Stomach (tissue), 9 donors: ENCODE data around the gene GIPC2. TPM values are rescaled to one million over a fixed set of nuclear protein-coding genes. Genes with fewer than 3 reads are reported as not detected.

Source experiments
- DNase-seq, 2 donors: peaks; one replicate each; pipeline versions ENCODE4 v3.0.0 to v3.0.0-alpha.2; 2013 to 2019
- H3K27ac ChIP-seq, 5 donors: fragments of 200-600 bp in 4 of 5; sonication (generic) in 4 of 5; one replicate each; pipeline ENCODE4 v1.5.1; 2013 to 2019; ENCODE audit warnings: mild to moderate bottlenecking in 1 of 5, moderate library complexity in 1 of 5
- H3K27me3 ChIP-seq, 3 donors: fragments of 200-600 bp; sonication (generic); one replicate each; pipeline ENCODE4 v1.5.1; 2017 to 2019; ENCODE audit warnings: mixed run types in 1 of 3
- H3K36me3 ChIP-seq, 4 donors: fragments of 200-600 bp; sonication (generic); 1 replicate in 3 of 4; 2 replicates in 1 of 4; pipeline ENCODE4 v1.5.1; 2016 to 2019
- H3K4me1 ChIP-seq, 4 donors: fragments of 200-600 bp; sonication (generic); one replicate each; pipeline ENCODE4 v1.5.1; 2016 to 2019
- H3K4me3 ChIP-seq, 4 donors: fragments of 200-600 bp; sonication (generic) in 3 of 4; one replicate each; pipeline ENCODE4 v1.5.1; 2016 to 2019; ENCODE audit warnings: mild to moderate bottlenecking in 1 of 4
- H3K9me3 ChIP-seq, 4 donors: fragments of 200-600 bp; sonication (generic); one replicate each; pipeline ENCODE4 v1.5.1; 2016 to 2019
- EP300 ChIP-seq: sonication (generic); formaldehyde crosslinking; IDR thresholded peaks from one replicate; pipeline ENCODE4 v1.6.1; 2017; ENCODE audit warnings: antibody characterized with exemption
- POLR2A ChIP-seq, 4 donors: fragments of 450-650 bp; IDR thresholded peaks; one replicate each; pipeline ENCODE4 v1.6.1; 2016; ENCODE audit warnings: antibody characterized with exemption in 4 of 4, control low read depth in 2 of 4, mild to moderate bottlenecking in 1 of 4, moderate library complexity in 1 of 4
- POLR2AphosphoS5 ChIP-seq, 3 donors: sonication (generic); formaldehyde crosslinking; IDR thresholded peaks; one replicate each; pipeline ENCODE4 v1.6.1; 2016; ENCODE audit warnings: antibody characterized with exemption in 3 of 3
- WGBS, 5 donors: extraction: QIAGEN DNeasy Blood & Tissue Kit in 3 of 5; methylation state at CpG; one replicate each; pipeline versions ENCODE4 v1.1.5 to v1.1.7; 2013 to 2018; 5-methylcytosine and 5-hydroxymethylcytosine counted together
- intact Hi-C: fragments of 100-400 bp; cut with DNase I; formaldehyde crosslinking; loops from one replicate; pipeline ENCODE4 v1.15.1; 2023; ENCODE audit warnings: low total_unique reads
- polyA plus RNA-seq, 3 donors: library from polyadenylated mRNA; stranded (reverse); fragments of 200-250 nt; gene quantifications; one replicate each; pipeline ENCODE4 v1.2.3, GENCODE V29; 2013
- total RNA-seq, 5 donors: library from RNA; depleted of rRNA; stranded (reverse); fragments of >200 nt; gene quantifications; one replicate each; pipeline versions ENCODE4 v1.1.0 to v1.2.3, GENCODE V29; 2014 to 2016
- TF ChIP-seq, protein P1 (sequence below), 7 experiments: fragments of 450-650 bp in 4 of 7; fragments of 200-600 bp in 3 of 7; sonication (generic) in 3 of 7; IDR thresholded peaks; one replicate each; pipeline ENCODE4 v1.5.1; 2016 to 2019; ENCODE audit warnings: antibody characterized with exemption in 7 of 7, control low read depth in 2 of 7, mild to moderate bottlenecking in 1 of 7
- donor health status: healthy with polysubstance abuse.
- donor health status: Bipolar disorder and iron deficiency.
- donor health status: healthy.

GIPC2 gene
- total and polyA plus RNA-seq, 8 donors, result 2.3 to 23.8 (median 5.2) TPM

DNA sequence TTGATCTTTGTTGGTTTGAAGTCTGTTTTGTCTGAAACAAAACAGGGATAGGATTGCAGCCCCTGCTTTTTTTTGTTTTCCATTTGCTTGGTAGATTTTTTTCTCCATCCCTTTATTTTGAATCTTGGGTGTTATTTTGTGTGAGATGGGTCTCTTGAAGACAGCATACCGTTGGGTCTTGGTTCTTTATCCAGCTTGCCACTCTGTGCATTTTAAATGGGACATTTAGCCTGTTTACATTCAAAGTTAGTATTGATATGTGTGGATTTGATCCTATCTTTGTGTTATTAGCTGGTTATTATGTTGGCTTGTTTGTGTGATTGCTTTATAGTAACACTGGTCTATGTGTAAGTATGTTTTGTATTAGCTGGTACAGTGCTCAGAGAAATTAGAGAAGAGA lies 40.9 kb downstream of the GIPC2 start:
- Histone ChIP-seq H3K27ac (no peak overlapping the region), H3K9me3 (peaks cover 0 to 17% (median 7%) of the 10 kb centered on the region in 4 donors), H3K4me1 (no peaks in the 10 kb centered on the region), H3K36me3 (no peaks in the 10 kb centered on the region), H3K27me3 (no peaks in the 10 kb centered on the region), H3K4me3 (no peak overlapping the region)
- no peak for DNase-seq
- intact Hi-C loops, result no loop called here
- no peak for TF ChIP-seq POLR2A (IDR thresholded peaks at IDR 0.05)
- TF ChIP-seq, protein P1, sequence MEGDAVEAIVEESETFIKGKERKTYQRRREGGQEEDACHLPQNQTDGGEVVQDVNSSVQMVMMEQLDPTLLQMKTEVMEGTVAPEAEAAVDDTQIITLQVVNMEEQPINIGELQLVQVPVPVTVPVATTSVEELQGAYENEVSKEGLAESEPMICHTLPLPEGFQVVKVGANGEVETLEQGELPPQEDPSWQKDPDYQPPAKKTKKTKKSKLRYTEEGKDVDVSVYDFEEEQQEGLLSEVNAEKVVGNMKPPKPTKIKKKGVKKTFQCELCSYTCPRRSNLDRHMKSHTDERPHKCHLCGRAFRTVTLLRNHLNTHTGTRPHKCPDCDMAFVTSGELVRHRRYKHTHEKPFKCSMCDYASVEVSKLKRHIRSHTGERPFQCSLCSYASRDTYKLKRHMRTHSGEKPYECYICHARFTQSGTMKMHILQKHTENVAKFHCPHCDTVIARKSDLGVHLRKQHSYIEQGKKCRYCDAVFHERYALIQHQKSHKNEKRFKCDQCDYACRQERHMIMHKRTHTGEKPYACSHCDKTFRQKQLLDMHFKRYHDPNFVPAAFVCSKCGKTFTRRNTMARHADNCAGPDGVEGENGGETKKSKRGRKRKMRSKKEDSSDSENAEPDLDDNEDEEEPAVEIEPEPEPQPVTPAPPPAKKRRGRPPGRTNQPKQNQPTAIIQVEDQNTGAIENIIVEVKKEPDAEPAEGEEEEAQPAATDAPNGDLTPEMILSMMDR (IDR thresholded peaks at IDR 0.05), result no peak
- WGBS, 5 donors, result 67 to 85% (median 79%) methylated on average over 1 of the region's 1 CpG

DNA sequence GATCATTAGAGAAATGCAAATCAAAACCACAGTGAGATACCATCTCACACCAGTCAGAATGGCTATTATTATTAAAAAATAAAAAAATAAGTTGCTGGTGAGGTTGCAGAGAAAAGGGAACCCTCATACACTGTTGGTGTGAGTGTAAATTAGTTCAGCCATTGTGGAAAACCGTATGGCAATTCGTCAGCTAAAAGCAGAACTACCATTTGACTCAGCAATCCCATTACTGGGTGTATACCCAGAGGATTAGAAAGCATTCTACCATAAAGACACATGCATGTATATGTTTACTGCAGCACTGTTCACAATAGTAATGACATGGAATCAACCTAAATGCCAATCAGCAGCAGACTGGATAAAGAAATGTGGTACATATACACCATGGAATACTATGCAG lies 42.2 kb downstream of the GIPC2 start:
- WGBS, 5 donors, result 83 to 92% (median 86%) methylated on average over 2 of the region's 2 CpGs
- no peak for TF ChIP-seq POLR2A (IDR thresholded peaks at IDR 0.05)
- no peak for TF ChIP-seq POLR2AphosphoS5 (IDR thresholded peaks at IDR 0.05)
- TF ChIP-seq EP300, result no peak
- TF ChIP-seq, protein P1 (IDR thresholded peaks at IDR 0.05), result no peak
- H3K27ac ChIP-seq, result no peak overlapping the region
- no peak overlapping the region for H3K4me3 ChIP-seq
- no peak for DNase-seq
- H3K9me3 ChIP-seq, result peaks cover 0 to 17% (median 7%) of the 10 kb centered on the region in 4 donors
- intact Hi-C loops, result no loop called here
- no peaks in the 10 kb centered on the region for H3K27me3 ChIP-seq
- no peaks in the 10 kb centered on the region for H3K36me3 ChIP-seq
- no peaks in the 10 kb centered on the region for H3K4me1 ChIP-seq

DNA sequence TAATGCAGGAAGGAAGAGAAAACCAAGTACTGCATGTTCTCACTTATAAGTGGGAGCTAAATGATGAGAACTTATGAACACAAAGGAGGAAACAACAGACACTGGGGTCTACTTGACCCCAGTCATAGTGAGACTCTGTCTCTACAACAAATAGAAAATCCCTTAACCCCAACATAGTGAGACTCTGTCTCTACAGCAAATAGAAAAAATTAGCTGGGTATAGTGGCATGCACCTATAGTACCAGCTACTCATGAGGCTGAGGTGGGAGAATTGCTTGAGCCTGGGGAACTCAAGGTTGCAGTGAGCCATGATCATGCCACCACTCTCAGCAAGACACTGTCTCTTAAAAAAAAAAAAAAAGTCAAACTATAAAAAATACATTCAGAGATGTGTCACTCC lies 42.7 kb downstream of the GIPC2 start:
- H3K27ac ChIP-seq, result no peak overlapping the region
- intact Hi-C loops, result no loop called here
- no peaks in the 10 kb centered on the region for H3K4me1 ChIP-seq
- peaks cover 0 to 17% (median 7%) of the 10 kb centered on the region in 4 donors for H3K9me3 ChIP-seq
- no peak overlapping the region for H3K4me3 ChIP-seq
- H3K27me3 ChIP-seq, result no peaks in the 10 kb centered on the region
- TF ChIP-seq, protein P1 (IDR thresholded peaks at IDR 0.05), result no peak
- TF ChIP-seq POLR2AphosphoS5 (IDR thresholded peaks at IDR 0.05), result no peak
- no peak for TF ChIP-seq EP300
- TF ChIP-seq POLR2A (IDR thresholded peaks at IDR 0.05), result no peak
- no peak for DNase-seq
- H3K36me3 ChIP-seq, result no peaks in the 10 kb centered on the region

DNA sequence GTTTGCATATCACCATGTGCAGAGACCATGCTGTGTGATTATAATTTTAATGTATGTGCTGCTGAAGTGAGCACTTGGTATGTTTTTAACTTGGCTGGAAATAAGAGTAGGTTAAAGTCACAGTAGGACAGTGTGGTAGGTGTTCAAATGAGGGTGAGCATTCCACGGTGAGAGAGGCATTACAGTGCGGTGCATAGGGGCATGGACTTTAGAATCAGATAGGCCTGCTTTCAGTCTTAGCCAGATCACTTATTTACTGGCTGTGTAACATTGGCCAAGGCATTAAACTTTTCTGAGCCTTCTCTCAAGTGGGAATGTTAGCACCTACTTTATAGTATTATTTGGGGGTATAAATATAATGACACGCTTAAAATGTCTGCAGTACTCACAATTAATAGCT lies 43.2 kb downstream of the GIPC2 start:
- no peaks in the 10 kb centered on the region for H3K4me1 ChIP-seq
- no peaks in the 10 kb centered on the region for H3K36me3 ChIP-seq
- H3K9me3 ChIP-seq, result peaks cover 0 to 17% (median 7%) of the 10 kb centered on the region in 4 donors
- no peak for TF ChIP-seq POLR2AphosphoS5 (IDR thresholded peaks at IDR 0.05)
- TF ChIP-seq, protein P1 (IDR thresholded peaks at IDR 0.05), result no peak
- no peak for TF ChIP-seq POLR2A (IDR thresholded peaks at IDR 0.05)
- TF ChIP-seq EP300, result no peak
- H3K27ac ChIP-seq, result no peak overlapping the region
- WGBS, 5 donors, result 60 to 98% (median 94%) methylated on average over 3 of the region's 3 CpGs
- intact Hi-C loops, result no loop called here
- DNase-seq, result no peak
- no peak overlapping the region for H3K4me3 ChIP-seq
- no peaks in the 10 kb centered on the region for H3K27me3 ChIP-seq
